Fibroblast of peridontal ligament (primary cell): Measurements from ENCODE around the gene RBBP8NL.

Experiments
- DNase-seq: peaks from one replicate; pipeline ENCODE4 v3.0.0-alpha.2; 2010; ENCODE audit errors: extremely low read depth

RBBP8NL gene

DNA sequence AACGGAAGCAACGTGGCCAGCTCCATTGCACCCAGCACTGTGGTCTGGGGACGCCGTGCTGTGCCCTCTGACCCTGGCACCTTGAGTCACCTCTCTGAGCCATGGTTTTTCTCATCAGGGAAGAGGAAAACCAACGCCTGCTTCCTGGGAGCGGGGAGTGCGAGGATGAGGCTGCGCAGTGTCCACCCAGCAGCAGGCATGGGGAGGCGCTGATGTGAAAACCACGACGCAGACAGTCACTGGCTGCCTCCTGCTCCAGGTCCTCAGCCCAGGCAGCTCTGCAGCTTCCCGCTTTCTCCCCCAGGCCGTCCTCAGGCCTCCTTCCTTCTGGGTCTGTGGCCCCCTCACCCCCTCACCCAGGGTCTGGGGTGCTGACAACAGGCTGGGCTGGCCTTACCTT is 34.5 kb upstream of the RBBP8NL start:
- DNase-seq: no peak

DNA sequence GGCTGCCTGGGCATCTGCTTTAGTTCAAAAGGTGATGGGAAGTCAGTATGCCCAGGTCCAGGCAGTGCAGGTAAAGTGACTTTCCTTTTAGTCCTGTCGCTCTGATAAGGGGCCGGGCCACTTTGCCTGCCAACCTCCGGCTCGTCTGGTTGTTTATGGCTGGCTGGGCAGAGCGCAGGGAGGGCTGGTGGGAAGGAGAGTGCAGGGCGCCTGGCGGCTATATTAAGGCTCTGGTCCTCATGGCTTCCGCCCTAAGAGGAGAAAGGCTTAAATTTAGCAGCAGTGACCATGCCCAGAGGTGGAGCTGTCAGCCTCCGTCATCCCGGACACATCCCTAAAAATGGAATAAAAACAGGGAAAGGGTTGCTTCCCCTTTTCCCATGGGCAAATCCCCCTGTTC is 33.8 kb upstream of the RBBP8NL start:
- DNase-seq: no peak

DNA sequence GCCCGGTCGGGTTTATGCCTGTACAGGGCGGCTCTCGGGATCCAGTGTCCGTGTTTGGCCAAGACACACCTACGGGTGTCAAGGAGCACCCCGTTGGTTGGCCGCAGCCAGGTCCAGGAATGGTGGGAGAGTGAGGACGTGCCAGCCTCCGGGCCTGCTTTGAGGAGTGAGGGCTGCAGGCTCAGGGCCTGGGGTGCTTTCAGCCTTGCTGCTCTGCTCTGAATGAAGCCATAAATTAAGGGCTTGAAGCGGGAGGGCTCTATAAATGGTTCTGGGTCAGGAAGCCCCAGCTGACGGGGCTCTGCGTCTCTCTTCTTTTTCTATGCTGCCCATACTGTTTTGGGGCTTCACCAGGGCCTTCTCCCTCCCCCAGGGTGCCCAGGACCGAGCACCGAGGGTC is 33.3 kb upstream of the RBBP8NL start:
- no peak for DNase-seq

DNA sequence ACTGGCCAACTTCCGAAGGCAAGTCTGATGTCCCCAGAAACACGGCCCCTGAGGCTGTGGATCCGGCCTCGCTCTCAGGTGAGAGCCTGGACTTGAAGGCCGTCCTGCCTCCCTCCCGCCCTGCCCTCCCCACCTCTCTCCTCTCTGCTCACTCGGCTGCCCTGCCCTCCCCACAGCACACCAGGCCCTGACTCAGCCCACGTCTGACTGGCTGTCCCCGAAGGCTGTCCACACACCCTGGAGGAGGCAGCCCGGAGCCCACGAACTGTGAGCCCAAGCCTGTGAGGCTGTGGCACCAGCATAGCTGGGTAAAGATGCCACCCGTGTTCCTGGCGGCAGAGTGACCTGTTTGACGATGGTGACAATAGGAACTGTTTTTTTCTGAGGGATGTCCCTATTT is 32.1 kb upstream of the RBBP8NL start:
- DNase-seq: no peak

DNA sequence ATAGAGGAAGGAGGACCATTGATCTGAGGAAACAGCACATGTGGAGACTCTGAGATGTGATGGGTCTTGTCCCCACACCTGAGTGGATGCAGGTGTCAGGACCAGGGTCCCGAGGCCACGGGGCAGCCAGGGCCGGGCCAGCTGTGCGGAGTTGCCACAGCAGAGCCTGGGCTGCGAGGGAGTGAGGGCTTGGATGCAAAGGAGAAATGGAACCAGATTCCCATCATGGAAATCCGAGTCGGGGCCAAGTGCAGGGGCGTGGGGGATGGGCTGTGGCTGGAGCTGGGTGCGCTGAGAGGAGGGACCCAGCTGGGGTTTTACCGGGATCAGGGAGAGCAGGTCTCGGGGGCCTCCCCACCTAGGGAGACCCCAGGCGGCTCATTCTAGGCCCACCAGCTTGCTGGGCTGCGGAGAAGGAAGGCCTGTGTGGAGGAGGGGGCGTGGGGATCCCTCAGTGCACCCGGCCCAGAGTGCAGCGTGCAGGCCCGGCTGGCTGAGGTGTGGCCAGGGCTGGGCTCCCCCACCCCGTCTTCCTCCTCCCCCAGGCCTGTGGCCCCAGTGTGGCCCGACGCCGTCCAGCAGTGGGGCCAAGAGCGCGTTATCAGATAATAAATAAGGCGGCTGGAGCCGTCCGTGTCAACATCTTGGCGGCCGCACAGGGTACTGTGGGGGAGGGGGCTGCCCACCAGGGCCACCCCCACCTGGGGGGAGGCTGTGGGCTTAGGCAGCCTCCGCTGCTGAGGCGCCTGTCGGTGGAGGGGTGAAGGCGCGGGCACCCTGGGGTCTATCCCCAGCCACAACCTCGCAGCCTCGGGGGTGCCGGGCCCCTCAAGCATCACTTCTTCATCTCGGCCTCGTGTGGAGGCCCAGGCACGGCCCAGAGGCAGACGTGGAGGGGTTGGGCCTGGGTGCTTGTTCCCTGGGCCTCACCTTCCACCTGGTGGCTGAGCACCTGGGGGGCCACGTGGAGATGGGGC is 31.2 kb upstream of the RBBP8NL start:
- no peak for DNase-seq

DNA sequence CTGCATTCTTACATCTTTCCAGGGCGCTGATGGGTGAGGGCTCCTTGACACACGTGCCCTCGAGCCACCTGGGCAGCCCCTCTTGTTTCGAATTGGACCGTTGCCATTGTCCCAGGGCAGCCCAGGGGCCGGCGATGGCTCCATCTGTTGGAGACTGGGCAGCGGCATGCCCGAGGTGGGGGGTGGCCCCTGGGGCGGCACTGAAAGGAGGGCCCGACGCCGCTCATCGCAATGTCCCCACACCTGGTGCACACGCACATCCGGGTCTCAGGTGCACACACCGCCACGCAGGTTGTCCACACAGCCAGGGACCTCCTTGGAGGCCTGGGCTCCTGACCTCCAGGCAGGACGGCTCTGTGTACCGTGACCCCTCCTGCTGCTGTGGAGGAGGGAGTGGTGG is 30.5 kb upstream of the RBBP8NL start:
- no peak for DNase-seq

DNA sequence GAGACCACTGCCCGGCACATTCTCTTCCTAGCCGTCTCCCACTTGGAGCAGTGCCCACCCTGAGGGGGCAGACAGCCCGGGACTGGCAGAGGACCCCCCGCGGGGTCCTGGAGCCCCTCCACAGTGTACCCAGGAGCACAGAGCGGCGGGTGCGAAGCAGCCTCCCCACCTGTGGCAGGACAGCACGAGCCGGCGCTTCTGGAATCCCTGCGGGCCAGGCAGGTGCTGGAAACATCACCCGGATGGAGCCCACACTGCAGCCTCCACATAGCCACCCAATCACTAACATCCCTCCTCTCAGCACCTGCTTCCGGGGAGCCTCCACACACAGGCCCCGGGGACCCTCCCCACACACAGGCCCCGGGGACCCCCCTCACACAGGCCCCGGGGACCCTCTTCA is 29.8 kb upstream of the RBBP8NL start:
- no peak for DNase-seq

DNA sequence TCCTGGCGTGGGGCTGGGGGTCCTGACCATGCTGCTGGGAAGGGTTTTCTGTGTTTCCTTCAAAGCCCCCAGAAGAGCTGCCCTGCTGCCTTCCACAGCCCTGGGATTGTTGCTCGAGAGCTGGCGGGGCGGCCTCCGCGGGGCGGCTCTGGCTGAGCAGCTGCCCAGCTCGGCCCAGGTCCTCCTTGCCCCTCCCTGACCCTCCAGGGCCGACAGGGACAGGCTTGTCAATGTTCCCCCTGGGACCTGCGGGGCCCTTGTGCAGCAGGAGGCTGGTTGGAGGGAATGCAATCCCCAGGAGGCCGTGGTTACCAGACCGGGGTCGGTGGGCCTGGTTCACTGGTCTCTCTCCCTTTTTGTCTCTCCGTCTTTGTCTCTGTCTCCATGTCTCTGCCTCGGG is 28.6 kb upstream of the RBBP8NL start:
- DNase-seq: no peak

DNA sequence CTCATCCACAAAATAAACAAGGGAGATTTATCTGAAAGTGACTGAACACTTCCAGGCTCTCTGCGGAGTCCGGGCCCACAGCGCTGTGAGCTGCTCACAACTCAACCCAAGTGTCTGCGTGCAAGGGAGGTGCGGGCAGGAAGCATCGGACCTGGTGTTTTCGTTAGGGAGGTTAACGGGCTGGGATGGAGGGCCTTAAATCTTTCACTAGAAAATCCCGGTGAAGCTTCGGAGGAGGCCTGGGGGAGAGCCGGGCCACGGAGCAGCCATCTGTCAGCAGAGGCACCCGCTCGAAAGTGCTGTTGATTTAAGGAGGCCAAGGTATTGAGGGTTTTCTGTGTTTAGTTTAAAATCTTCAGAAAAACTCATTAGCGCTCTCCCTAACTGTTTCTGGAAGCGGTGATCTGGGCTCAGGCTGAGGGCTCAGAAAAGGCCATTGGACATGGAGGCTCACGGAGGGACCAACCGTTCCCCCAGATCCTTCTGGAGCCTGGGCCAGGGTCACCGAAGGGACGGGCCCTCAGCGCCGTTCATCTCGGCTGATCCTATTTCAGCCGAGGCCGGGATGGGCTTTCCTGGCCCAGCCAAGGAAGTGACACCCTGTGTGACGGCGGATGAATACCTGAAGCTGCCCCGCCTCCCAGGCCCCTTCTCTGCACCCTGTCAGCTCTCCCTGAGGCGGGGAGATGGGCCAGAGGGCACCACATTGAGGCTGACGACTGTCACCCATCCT is 27.7 kb upstream of the RBBP8NL start:
- no peak for DNase-seq

DNA sequence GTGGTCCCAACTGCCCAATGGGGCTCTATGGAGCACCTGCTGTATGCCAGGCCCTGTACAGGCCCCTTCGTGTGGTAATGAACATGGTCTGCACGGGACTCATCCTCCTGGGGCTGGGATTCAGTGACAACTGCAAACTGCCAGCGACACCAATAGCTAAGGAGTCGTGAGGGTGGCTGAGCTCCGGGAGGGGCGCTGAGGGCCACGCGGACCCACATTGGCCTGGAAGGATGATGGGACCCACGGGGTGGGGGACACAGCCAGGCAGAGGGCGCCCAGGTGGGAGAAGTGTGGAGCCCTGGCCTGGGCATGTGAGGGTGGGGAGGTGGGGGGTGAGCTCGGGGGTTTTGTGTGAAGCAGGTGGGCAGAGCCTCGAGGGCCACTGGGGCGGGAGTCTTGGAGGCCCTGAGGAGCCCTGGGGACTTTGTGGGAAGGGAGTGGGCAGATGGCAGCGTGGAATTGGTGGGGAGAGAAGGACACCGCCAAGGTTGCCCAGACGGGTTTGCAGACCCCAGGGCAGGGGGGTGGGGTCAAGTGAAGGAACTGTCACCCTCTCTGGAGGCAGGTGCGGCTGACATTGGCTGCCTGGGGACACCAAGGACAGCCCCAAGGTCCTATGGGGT is 26.0 kb upstream of the RBBP8NL start:
- no peak for DNase-seq

DNA sequence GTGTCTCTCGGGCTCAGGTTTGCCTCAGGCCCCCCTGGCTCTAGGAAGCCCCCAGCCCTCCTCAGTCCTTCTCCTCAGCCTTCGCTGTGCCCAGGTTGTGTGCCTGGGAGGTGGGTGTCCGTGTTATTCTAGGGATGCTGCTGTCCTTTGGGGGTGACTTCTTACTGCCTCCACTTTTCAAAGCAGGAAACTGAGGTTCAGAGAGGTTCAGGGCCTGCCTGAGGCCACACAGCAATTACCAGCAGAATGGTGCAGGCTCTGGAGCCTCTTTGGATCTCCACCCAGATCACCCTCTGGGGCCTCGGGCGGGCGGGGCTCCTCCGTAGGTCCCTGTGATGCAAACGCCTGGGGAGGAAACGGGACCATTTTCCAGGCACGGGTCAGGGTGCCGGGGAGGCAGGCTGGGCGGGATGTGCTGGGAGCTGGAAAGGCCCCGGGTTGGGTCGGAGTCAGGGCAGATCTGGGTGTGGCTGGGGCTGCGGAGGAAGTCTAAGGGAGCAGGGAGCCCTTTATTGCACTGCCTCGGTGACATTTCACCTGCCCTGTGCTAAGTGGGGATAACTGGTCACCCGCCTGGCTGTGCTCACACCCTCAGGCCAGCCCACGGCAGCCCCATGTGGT is 25.2 kb upstream of the RBBP8NL start:
- DNase-seq: no peak

DNA sequence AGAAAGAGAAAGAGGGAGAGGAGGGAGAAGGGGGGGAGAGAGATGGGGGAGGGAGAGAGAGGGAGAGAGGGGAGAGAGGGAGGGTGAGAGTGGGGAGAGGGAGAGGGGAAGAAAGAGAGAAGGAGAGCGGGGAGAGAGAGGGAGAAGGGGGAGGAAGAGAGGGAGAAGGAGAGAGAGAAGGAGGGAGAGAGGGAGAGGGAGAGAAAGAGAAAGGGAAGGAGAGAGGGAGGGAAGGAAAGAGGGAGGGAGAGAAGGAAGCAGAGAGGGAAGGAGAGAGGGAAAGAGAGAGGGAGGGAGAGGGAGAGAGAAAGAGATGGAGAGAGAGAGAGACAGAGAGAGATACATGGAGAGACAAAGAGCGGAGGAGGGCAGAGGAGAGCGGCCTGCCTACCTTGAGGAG is 24.6 kb upstream of the RBBP8NL start:
- no peak for DNase-seq

DNA sequence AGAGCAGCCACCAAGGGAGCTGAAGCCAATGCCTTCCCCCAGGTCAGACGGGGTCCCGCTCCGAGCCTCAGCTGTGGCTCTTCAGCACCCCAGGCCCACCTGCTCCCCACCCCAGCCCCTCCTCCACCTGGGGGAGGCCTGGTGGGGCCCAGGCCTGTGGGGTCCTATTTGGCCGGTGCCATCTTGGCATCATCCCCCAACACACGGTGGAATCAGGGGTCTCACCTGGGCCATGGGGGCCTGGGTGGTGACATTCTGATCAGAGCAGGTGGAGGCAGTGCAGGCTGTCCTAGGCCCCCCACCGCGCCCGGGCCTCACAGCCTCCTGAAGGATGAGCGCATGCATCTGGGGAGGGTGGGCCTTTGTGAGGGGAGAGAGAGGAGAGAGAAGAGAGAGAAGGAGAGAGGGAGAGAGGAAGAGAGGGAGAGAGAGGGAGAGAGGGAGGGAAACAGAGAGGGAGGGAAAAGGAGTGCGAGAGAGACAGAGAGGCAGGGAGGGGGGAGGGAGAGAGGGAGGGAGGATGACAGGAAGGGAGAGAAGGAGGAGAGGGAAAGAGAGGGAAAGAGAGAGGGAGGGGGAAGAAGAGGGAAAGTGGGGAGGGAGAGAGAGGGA is 23.9 kb upstream of the RBBP8NL start:
- no peak for DNase-seq

DNA sequence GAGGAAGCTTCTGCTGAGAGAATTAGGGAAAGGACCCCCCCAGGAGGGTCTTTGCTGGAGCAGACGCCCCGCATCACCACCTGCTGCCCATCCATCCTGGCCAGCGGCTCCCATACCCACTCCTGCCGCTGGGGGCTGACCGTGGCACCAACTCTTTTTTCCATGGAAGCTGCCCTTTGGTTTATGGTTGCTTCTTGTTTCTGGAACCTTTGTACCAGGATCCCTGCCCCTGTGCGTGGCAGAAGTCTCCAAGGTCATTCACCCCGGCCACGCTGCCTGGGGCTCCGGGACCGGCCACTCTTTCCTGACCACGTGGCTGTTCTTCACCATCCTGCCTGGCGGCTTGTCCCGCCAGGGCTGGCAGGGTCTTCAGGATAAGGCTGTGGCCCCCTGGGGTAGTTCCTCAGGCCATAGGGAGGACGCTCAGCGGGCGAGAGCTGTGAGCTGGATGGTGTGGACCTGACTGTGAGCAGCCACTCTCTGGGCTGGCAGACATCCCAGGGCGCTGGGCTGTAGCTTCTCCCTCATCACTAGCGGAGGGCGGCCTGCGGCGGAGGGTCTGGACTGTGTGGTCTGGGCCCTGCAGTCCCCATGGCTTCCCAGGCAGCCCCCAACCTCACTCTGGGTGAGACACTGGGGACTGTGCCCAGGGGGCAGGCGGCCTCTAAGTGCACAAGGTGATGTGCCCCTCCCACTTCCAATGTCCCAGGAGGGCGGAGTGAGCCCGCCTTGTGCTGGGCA is 22.8 kb upstream of the RBBP8NL start:
- DNase-seq: no peak

DNA sequence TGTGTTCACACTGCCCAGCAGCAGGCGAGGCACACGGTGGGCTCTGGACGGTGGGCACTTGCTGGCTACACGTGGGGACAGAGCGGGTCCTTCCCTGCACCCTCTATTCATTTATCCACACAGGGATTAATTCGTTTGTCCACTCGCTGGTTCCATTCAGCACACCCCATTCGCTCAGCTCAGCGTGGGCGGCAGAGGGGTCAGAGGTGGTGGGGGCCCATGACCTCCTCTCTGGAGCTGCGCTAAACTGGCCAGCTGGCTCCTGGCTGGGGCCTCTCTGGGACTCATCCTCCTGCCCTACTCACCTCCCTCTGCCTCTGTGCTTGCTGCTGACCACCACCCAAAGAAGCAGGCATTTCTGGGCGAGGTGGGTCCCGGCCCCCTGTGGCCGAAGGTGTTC is 21.4 kb upstream of the RBBP8NL start:
- DNase-seq: no peak

DNA sequence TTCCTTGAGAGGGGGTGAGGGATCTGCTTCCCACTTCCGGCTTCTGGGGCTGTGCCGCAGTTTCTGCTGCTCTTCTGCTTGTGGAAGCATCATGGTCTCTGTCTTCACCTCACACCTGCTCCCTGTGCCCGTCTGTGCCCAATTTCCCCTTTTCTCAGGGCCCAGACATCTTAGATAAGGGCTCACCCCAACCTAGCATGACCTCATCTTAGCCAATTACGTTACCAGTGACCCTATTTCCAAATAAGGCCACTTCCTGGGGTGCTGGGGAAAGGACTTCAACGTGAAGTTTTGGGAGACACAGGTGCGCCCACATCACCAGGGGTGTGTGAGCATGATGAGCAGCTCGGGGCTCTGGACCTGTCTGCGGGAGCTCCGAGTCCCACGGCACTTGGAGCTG is 20.7 kb upstream of the RBBP8NL start:
- no peak for DNase-seq

DNA sequence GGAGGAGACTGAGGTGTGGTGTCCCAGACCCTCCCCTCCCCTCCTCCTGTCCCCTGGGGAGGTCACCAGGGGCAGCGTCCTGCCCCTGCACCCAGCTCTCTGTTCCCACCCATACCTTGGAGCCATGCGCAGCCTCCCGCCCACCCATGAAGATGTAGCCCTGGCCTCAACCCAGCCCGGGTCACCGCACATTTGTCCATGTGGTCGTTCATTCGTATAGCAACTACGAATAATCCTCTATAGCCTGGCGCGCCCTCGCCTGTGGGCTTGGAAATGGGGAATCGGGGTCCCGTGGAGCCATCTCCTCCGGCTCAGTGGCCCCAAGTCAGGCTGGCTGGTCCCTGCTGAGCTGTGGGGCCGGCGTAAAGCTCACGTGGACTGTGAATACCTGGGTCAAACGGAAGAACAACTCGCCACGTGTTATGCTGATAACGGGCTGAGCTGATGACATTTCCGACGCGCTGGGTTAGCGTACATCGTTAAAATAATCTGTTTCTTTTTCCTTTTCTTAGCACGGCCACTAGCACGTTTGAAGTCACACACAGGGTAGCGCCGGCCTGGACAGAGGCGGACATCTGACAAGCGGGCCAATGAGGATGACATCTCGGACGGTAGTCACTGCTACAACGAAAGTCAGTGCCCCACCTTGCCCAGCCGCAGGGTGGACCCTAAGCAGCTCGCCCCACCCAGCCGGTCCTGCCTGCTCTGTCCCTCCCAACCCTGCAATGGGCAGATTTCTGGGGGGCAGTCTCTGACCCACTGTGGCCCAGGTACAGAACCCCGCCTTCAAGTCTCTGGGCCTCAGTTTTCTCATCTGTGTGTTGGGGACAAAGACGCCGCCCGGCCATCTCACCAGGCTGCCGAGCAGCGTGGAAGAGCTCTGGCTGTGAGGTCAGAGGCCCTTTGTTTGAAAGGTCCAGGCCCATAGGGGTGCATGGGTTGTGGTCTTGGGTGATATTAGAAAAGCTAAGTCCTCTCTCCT is 19.8 kb upstream of the RBBP8NL start:
- DNase-seq: no peak

DNA sequence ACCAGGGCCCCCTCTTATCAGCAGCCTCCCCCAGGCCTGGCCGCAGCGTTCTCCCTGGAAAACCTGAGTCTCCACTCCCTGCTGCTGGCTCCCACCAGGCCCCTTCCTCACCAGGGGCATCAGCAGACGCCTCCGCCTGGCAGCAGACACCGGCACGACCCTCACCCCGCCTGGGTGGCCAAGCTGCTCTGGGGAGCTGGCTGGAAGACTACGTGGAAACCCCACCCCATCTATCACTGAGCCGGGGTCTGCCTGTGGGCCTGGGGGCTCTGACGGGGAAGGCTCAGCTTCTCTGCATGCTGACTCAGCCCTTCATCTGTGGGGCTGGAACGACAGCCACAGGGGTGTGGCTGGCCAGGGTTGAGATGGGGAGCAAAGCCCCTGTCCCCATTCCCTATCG is 19.1 kb upstream of the RBBP8NL start:
- no peak for DNase-seq

DNA sequence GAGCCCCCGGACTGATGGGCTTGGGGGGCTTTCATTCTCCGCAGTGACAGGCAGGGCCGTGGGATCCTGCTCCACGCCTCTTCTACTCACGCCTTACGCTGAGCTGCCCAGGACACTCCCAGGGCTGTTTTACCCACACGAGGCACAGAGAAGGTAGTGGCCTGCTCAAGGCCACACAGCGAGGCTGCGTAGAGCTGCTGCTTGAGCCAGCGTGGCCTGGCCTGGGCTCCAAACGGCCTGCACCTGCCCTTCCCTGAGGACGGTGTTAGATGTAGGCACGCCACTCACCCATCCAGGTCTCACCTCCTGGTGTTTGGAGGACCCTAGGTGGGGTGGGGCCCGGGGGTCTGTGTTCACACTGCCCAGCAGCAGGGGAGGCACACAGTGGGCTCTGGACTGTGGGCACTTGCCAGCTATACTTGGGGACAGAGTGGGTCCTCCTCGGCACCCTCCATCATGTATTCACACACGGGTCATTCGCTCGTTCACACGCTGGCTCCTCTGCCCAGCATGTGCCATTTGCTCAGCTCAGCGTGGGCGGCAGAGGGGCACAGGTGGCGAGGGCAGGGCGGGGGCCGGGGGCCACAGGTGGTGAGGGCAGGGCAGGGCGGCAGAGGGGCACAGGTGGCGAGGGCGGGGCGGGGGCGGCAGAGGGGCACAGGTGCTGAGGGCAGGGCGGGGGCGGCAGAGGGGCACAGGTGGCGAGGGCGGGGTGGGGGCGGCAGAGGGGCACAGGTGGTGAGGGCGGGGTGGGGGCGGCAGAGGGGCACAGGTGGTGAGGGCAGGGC is 18.4 kb upstream of the RBBP8NL start:
- no peak for DNase-seq
